GM12864 (cell line): ENCODE data around the gene GNB1.

ENCODE experiments used
- DNase-seq: peaks from one replicate; pipeline ENCODE4 v3.0.0-alpha.2; 2011; ENCODE audit warnings: low read depth
- H3K4me3 ChIP-seq: 2 replicates; pipeline ENCODE4 v1.5.1; 2011; ENCODE audit warnings: mild to moderate bottlenecking, low read depth, low read length, control low read depth
- CTCF ChIP-seq: IDR thresholded peaks from 2 replicates; pipeline ENCODE4 v1.5.1; 2011; ENCODE audit warnings: low read depth, mild to moderate bottlenecking, moderate library complexity, low read length, control low read depth, inconsistent platforms; ENCODE audit errors: missing control alignments

Gene GNB1

GRCh38 chr1:1836119-1836518 is 54.8 kb downstream of the GNB1 start:
- TF ChIP-seq CTCF = no peak
- H3K4me3 ChIP-seq = no peak overlapping the region
- DNase-seq = no peak

DNA sequence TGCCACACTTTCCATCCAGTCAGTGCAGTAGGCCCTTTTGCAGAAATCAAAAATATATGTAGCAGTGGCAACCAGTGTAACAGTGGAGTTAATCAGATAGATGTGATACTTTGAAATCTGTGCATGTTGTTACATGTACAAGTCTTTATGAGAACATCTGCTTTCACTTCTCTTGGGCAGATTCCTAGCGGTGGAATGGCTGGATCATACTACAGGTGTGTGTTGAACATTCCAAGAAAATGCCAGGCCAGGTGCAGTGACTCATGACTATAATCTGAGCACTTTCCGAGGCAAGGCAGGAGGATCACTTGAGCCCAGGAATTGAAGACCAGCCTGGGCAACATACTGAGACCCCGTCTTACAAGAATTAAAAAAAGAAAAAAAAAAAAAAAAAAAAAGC is 55.3 kb downstream of the GNB1 start:
- no peak for TF ChIP-seq CTCF
- no peak overlapping the region for H3K4me3 ChIP-seq
- no peak for DNase-seq

- H3K4me3 ChIP-seq = no peak overlapping the region
- DNase-seq = no peak
- no peak for TF ChIP-seq CTCF
Observed at GRCh38 chr1:1833916-1834325, 57.0 kb downstream of the GNB1 start.

DNA sequence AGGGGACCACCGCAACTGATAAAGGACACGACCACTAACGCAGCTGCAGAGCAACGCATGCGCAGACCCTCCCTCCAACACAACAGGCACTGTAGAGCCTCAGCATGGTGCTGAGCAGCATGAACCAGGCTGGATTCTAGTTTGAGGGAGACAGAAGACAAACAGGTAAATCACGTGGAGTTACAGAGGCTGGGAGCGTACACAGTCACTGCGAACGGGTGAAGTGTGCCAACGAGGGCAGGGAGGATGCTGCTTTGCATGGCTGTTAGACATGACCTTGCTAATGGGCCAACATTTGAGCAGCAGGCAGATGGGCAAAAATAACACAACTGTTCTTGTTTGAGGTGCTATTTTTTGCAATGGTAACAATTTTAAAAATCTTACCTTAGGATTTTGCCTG is 57.4 kb downstream of the GNB1 start:
- no peak for DNase-seq
- no peak for TF ChIP-seq CTCF
- H3K4me3 ChIP-seq = no peak overlapping the region

DNA sequence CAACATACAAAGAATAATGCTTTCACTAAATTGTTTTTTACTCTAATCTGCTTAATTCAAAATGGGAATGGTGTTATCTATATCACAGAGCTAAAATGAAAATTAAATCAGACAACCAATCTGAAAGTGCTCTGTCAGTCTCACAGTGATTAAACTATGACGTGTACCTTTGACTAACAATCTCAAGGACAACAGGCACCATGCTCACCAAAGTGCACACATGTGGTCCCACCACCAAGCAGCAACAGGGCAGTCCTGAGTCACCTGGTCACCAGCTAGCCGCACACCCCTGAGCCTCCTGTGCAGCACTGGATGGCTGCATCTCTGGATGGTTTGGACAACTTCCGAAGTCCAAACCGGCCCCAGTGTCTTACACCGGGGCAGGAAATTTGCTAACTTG is 58.1 kb downstream of the GNB1 start:
- H3K4me3 ChIP-seq = no peak overlapping the region
- DNase-seq = no peak
- no peak for TF ChIP-seq CTCF

DNA sequence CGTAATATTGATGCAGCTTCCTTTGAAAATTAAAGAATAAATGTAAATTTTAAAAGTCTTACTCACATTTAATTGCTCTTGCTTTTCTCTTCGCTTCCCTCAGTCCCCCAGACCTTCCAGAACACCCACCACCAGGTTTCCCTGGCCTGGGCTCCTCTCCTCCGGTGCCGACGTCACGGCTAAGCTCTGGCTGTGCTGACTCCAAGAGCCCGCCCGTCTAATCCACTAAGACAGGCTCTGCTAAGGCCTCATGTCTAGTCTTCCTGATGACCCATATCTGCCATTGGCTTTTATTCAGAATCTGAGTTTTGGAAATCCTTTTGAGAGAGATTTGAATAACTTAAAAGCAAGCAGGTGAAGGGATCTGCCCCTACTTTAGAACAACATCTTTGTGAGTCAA is 58.7 kb downstream of the GNB1 start:
- no peak for DNase-seq
- no peak for TF ChIP-seq CTCF
- no peak overlapping the region for H3K4me3 ChIP-seq

DNA sequence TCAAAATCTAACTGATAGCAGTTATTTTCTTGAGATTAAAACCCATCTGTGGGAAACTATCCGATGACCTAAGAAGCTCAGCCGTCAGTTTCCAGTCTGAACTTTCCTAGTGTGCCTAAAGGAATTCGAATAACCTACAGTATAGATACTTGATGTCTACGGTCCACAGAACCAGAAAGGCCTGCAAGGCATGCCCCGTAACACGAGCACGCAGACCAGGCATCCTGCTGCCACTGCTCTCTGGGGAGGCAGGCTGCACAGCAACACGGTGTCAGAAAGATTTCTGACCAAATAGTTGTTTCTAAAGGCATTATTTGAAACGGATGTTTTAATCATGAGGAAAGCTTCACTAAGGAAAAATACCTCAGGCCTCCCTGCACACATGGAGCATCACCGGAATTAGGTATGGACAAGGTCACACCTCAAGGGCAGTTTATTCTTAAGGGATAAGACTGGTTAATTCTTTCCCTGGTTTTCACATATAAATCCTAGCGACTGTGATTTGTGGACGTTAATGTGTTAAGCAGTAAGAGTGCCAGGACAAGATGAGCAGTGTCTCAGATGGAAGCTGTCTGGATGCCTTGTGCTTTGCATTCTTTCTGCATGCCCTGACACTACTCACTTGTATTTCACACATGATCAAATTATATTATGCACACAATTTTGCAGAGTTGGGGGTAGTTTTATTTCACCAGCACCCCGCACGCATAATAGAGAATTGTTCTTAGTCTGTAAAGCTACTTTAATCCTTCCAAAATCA is 63.6 kb downstream of the GNB1 start:
- no peak for DNase-seq
- H3K4me3 ChIP-seq = no peak overlapping the region
- TF ChIP-seq CTCF = no peak
